Measurements from ENCODE around the gene CPSF4.

DNA sequence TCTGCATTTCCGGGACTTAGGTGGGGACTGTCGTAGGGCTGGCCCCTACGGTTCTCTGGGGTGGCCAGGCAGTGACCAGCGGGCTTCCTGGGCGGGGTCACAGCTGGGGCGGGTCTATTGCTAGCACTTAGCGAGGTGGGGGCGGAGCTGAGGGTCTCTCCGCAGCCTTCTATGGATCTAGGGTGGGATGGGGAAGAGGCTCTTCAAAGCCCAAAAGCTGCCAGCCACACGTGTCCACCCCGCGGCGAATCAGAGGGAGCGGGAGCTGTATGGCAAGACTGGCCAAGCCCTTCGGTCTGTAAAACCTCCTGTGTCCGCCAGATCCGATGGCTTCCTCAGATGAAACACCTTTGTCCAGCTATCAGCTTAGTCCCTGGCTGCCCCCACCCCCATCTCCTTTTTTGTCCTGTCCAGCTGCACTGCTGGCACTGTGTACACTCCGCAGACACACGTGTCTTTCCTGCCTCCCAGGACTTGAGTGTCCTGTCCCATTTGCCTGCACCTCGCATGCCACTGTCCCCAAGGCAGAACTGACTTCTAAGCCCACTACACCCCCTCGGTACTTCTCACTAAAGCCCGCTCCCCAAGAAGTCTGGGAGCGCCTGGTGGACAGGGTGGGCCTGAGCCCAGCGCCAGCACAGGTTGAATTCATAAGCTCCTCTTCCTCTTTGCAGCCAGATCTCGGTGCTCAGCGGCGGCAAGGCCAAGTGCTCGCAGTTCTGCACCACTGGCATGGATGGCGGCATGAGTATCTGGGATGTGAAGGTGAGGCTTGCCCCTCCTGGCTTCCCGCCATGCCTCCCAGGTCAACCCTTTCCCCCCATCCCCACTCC is 45.2 kb upstream of the CPSF4 start:
- TF ChIP-seq GATA2 (IDR thresholded peaks at IDR 0.05; ENCODE audit: low read depth, low read length) = no peak
- TF ChIP-seq GATA3 (IDR thresholded peaks at IDR 0.05; ENCODE audit: low read depth, low read length) = no peak
